Renal cortical epithelial cell (primary cell): Measurements from ENCODE around the gene TUT1. TPM values are rescaled to one million over a fixed set of nuclear protein-coding genes. Genes with fewer than 3 reads are reported as not detected.
A peak's percentile ranks its signal among the peaks of the same experiment; 100 is the strongest.
"Not testable (repeated sequence)": the region's sequence is repeated elsewhere in the genome, so short reads cannot be mapped to it uniquely, and the experiment has no call there.

Source experiments
- DNase-seq: peaks from one replicate; pipeline ENCODE4 v3.0.0-alpha.2; 2011; ENCODE audit warnings: low read depth
- total RNA-seq: library from RNA; depleted of rRNA; stranded (reverse); fragments of >200 nt; gene quantifications from 2 replicates; pipeline ENCODE4 v1.2.3, GENCODE V29; 2014

The TUT1 gene, protein sequence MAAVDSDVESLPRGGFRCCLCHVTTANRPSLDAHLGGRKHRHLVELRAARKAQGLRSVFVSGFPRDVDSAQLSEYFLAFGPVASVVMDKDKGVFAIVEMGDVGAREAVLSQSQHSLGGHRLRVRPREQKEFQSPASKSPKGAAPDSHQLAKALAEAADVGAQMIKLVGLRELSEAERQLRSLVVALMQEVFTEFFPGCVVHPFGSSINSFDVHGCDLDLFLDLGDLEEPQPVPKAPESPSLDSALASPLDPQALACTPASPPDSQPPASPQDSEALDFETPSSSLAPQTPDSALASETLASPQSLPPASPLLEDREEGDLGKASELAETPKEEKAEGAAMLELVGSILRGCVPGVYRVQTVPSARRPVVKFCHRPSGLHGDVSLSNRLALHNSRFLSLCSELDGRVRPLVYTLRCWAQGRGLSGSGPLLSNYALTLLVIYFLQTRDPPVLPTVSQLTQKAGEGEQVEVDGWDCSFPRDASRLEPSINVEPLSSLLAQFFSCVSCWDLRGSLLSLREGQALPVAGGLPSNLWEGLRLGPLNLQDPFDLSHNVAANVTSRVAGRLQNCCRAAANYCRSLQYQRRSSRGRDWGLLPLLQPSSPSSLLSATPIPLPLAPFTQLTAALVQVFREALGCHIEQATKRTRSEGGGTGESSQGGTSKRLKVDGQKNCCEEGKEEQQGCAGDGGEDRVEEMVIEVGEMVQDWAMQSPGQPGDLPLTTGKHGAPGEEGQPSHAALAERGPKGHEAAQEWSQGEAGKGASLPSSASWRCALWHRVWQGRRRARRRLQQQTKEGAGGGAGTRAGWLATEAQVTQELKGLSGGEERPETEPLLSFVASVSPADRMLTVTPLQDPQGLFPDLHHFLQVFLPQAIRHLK
- 5.9 and 12.7 TPM in 2 replicates for total RNA-seq

DNA sequence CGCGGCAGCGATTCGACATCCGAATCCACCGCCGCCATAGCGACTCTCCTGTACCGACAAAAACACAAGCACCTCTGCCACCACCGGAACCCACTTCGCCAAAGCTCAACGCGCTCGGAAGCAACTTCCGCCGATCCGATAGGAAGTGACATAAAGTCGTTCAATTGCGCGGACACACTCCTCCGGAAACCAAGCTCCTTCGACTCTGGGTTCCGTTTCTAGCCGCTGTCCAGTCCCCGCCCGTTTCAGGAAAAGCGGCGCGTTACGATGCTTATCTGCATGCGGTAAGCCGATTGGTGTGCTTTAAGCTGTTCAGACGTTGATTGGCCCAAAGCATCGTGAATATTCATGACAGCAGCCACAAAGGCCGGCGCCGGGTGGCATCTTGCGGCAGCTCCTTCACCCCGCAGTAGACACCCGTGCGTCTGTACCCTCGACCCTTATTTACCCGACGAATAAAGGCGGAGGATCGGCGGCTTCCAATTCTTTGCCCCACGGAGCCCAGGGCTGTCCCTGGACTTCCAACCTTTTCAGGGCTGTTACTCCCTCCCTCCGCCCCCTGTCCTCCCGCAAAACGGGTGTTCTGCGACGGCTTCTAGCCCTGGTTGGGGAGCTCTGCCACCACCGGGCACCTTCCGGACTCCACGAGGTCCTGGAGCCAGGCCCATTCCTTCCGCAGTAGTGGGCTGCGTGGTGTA is at the start of gene TUT1:
TSS of gene TUT1 (minus strand) at position 76 of the 698 bp plus-strand sequence. CDS start at position 38, 38 bp downstream.
- peak; percentile 99 for DNase-seq

DNA sequence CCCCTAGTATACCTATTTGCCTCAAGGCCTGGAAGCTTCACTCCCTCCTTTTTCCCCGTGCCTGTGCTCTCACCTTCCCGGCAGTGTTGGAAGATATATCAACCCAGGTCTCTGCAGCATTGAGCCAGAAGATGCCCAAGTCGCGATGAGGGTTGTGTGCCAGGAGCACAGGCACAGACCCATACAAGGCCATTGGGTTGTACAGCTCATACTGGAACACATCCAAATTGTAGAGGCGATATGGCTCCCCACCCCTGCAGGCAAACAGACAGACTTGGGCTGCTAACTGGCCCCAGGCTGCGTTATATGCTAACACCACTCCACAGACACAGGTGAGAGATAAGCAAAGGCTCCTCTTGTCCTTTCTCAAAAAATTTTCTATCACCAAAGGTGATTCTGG is 41.2 kb upstream of the TUT1 start:
- DNase-seq = no peak

DNA sequence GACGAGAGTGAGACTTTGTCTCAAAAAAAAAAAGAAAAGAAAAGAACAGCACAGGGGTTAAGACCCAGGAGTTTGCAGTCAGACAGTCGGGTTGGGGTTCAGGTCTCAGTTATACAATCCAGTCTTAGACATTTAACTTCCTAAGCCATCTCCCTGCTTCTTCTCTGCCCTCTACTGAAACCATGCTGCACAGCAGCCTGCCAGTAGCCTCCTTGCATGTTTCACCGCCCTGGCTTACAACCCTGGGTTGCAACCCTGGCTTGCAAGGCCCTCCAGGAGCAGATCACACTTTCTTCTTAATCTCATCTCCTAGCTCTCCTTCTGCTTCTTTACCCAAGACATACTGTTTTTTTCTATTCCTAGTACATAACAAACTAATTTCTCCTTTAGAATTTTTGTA is 36.4 kb upstream of the TUT1 start:
- no peak for DNase-seq

DNA sequence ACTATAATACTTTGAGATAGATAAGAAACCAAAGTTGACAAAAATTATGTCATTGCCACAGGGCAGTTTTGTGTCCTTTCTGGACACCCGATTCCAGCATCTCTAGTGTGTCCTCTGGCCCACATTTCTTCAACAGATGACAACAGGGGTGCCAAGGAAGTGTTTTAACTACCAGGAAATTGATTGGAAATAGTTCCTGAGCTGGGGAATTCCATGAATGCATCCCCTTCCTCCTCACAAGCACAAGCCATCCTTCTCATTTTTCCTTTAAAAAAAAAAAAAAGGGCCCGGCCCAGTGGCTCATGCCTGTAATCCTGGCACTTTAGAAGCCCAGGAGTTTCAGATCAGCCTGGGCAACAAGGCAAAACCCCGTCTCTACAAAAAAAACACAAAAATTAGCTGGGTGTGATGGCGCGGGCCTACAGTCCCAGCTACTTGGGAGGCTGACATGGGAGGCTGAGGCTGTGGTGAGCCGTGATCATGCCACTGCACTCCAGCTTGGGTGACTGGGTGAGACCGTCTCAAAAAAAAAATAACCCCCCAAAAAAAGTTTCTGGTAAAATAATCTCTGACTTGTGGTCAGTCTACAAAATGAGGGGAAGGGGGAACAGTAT is 31.3 kb upstream of the TUT1 start:
- DNase-seq = no peak

DNA sequence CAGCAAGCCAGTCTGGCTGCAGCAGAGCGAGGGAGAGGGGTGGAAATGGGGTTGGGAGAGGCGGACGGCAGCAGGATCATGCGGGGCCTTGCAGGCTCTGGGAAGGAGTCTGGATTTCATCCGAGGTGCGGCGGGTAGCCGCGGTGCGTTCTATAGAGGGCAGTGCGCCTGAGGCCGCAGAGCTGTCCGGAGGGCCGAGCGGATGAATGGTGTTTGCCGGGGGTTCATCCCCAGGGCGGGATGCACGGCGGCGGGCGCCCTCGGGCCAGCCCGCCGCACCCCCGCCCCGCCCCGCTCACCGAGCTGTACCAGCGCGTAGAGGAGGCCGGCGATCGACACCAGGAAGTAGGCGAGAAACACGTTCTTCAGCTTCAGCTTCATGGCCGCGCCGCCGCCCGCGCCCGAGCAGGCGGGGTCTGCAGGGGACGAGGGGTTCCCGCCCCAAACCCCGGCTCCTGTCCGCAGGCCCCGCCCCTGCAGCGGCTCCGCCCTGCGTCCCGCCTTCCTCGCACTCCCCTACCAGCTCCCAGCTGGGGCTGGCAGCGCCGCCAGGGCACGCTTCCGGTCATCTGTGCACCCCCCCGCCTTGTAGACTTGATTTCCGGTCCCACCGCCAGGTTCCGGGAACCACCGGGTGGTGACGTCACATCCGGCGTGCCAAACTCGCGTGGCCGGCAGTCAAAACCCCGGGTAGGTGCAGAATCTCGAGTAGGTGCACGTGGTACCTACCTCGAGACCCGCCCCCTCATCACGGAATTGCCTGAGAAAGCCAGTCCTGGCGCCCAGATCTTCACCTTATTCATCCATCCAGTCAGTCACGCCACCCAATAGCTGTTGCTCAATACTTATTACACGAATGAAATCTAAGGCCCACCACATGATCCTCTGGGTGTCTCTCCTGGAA is 30.5 kb upstream of the TUT1 start, which contains the start of gene B3GAT3:
TSS of gene B3GAT3 (minus strand) at position 420 of the 904 bp plus-strand sequence. CDS start at position 381, 39 bp downstream.
- peak; percentile 96 for DNase-seq

DNA sequence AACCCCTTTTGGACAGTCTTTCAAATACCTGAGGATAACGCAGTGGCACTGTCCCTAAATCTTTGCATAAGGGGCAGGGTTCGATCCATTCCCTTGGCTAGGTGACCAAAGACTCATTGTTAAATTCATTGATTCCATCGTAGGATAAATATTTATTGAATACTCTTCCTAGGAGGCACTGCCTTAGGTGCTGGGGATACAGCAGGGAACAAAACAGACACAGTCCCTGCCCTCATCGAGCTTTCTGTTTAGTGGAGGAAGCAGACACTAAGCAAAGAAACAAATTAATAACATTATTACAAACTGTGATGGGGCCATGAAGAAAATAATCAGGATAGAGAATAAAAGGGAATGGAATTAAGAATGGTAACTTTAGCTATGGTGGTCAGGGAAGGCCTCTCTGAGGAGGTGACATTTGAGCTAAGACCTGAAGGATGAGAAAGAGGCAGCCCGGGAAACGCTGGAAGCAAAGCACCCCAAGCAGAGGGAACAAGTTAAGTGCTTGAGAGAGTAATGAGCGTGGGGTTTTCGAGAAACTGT is 29.8 kb upstream of the TUT1 start:
- DNase-seq = no peak

DNA sequence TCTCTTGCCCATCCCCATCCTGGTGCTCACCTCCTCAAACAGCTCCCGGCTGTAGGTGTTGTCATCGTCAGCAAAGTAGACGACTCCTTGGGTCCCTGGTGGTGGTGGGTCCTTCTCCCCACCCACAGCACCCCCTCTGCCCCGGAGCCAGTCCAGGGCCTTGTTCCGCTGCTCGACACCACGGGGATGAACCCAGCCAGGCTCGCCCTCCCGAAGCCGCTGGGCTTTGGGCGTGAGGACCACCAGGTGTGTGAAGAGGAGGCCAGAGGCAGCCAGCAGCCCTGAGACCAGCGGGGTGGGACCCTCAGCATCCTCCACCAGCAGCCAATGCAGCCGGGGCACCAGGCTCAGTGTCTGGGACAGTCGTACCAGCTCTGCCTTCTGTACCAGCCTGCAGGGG is 25.6 kb upstream of the TUT1 start:
- not testable (repeated sequence) for DNase-seq

DNA sequence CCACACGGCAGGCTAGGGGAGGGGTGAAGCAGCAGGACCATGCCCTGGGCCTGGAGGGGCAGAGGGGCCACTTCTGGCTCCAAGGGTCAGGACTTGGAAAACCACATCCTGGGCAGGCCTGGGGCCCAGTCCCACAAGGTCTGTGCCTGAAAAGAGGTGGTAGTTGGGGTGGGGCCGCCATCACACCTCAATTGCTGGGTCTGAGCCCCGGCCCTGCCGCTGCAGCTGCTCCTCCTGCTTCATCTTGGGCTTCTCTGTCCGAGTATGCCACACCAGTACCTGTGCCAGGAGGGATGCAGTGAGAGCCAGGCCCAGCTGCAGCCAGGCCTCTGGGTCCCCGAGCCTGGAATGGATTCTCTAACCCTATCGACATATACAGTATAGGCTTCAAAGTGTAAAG is 24.2 kb upstream of the TUT1 start:
- no peak for DNase-seq

DNA sequence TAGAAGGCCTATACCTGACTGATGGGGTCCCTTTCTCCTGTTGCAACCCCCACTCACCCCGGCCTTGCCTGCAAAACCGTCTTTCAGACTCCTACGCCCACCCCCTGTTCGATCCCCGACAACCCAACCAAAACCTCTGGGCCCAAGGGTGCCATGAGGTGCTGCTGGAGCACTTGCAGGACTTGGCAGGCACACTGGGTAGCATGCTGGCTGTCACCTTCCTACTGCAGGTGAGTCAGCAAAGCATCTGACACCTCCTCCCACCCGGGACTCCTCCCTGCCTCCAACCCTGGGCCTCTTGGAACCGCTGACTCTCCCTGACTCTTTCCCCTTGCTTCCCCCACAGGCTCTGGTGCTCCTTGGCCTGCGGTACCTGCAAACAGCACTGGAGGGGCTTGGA is 23.0 kb upstream of the TUT1 start:
- peak; percentile 53 for DNase-seq

DNA sequence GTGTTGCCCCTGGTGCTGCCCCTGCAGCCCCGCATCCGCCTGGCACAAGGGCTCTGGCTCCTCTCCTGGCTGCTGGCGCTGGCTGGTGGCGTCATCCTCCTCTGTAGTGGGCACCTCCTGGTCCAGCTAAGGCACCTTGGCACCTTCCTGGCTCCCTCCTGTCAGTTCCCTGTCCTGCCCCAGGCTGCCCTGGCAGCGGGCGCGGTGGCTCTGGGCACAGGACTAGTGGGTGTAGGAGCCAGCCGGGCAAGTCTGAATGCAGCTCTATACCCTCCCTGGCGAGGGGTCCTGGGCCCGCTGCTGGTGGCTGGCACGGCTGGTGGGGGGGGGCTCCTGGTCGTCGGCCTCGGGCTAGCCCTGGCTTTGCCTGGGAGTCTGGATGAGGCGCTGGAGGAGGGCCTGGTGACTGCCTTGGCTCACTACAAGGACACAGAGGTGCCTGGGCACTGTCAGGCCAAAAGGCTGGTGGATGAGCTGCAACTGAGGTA is 22.0 kb upstream of the TUT1 start:
- no peak for DNase-seq

DNA sequence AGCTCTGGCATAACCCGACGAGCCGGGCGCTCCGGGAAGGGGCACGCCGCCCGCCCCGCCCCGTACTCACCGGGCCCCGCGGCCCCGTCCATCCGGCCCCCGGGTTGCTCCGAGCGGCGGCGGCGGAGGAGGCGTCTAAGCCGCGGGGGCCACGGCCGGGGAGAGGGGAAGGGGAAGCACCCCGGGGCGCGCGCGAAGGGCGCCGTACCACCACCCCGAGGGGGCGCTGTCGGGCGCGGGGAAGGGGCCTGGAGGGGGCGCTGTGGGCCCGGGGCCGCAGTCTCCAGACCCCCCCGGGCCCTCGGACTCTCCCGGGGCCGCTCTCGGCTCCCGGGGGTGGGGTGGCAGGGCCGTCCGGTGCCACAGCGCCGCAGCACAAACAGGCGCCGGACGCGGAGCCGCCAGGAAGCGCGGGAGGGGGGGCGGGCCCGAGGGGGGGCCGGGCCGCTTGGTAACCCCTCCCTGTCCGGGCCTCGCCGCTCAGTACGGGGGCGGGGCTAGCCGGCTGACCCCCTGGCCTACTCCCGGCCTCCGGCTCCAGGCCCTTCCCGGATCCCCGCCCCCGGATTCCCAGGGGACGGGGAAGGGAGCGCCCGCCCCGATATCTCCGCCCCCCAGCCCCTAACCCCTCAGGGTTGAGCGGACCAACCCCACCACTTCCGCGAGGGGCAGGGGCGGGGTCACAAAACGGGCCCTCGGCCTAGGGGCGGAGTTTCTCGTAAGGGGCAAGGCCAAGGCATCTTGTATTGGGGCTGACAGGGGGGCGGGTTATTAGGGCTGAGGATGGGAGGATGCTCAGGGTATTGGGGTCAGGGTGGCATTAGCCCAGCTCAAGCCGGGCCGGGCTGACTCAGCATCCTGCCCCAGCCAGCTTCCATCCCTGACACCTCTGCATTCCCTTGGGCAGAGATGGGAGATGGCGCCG is 21.3 kb upstream of the TUT1 start, which contains the start of the genes EML3 and ROM1:
TSS of gene EML3 (minus strand) at position 410 of the 925 bp plus-strand sequence. CDS start at position 92, 318 bp downstream.
TSS of gene ROM1 (plus strand) at position 892 of the 925 bp plus-strand sequence. CDS start at position 917, 25 bp downstream.
- peak; percentile 61 for DNase-seq

DNA sequence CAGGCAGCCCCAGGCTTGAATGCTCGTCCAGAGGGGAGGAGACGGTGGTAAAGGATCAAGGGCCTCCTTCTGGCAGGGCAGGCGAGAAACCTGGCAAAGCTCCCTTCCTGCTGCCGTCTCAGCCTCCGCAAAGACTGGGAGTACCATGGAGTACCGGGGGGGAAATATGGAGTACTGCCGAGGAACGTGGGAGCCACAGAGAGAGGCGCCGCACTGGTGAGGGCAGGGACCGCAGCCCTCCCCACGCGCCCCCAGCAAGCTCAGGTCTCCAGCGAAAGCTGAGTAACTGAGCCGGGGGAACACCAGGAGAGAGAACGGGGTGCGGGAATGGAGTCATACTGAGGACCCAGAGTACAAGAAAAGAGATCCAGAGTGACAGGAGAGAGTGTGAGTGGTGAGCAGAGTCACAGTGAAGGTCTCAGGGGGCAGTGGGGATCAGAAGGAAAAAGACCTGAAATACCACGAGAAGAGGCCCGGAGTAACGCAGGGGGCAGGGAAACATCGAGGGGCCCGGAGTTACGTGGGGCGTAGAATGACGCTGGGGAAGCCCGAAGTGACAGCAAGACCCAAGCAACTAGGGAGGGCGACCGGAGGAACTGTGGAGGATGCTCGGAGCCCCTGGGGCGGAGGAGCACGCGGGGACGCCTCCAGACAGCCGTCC is 20.5 kb upstream of the TUT1 start:
- DNase-seq = peak; percentile 36

DNA sequence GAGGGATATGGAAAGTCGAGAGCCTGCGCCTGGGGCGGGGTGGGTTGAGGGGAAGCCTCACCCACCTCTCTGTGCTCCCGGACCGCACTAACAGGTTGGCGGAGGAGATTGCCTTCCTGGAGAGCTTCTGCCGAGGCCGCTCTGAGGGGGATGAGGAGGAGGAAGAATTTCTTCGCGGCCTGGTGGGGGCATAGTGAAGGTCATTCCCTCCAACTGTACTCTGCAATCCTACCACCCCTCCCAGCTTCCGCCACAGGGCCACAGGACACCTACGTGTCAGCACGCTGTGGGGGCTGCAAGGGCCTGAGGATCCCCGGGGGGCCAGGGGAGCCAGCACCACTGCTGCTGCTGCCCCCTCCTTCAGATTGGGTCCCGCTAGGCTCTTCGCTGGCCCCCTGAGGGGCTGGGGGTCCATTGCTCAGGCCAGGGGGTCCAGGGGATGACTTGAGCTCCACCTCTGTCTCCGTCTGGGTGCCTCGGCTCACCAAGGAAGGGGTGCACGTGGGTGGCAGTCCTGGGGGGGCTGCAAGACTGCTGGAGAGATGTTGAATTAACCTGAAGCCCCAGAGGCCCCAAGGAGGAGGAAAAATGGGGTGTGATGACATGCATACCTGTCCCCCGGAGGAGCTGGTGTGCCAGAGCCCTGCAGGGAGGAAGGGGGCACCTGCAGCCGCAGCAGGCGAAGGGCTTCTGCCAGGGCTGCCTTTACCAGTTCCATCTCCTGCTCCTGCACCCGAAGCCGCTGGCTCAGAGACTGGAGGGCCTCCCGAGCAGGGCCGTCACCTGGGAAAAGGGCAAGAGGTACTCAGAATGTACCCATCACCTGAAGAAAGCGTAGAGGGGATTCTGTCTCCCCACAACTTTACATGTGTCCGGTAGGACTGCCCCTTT is 19.7 kb upstream of the TUT1 start:
- DNase-seq = no peak

DNA sequence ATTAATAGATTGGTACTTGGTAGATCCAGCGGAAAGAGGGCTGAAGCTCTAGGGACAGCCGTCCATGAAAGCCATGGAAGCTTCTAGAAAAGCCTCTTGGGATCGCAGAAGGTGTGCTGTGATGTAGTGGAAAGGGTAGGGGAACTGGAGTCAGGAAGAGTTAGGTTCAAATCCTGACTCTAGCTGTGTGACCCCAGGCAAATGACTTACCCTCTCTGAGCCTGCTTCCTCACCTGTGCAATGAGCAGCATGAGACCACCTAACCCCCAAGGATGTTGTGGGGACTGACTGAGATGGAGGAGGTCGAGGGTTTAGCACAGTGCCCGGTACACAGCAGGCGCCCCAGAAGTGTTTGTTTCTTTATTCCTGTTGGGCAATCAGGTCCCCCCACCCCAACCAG is 19.1 kb upstream of the TUT1 start:
- no peak for DNase-seq

DNA sequence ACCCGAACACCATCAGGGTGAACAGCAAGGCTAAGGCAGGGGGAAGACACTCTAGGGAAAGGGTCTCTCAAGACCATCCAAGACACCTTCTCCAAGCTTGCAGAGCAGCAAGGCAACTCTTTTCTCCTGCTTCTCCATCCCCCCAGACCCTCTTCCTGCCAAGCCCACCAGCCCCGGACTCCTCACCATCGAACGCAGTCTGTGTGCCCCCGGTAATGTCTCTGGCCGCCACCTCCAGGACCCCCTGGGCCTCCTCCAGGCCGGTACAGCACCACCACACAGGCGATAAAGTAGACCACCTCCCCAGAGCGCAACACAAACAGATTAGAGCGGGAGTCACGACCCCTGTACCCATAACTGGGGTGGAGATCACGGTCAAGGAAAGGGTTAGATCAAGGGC is 17.5 kb upstream of the TUT1 start:
- no peak for DNase-seq

DNA sequence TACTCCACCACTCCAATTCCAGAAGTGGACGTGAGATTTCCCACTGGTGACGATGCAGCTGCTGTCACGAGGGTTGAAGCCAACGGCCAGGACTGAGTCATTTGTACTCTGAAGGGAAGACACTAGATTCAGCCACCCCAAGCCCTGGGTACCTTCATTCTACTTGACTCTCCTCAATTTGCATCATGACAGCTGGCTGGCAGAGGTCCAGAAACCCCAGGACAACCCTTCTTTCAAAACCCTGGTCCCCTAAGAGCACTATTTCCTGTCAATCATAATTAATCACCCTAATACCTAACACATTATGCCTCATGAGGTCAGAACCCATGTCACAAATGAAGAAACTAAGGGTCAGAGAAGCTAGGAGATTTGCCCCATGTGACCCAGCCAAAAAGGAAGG is 16.4 kb upstream of the TUT1 start:
- DNase-seq = no peak

DNA sequence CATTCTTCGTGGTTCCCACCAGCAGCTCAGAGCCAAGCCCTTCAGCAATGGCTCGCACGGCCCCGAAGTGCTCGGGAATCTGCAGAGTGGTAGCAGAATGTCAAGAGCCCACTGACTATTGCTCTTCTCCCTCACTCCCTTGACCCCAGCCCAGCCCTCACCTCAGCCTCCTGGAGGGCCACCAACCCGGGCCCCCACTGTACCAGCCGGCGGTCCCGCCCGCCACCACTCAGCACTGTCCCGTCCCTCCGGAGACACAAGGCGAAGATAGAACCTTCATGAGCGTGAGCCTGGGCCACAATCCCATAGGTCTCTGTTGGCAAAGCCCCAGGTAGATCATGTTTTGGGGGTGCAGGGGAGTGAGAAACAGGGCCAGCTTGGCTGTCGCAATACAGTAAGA is 14.6 kb upstream of the TUT1 start:
- DNase-seq = no peak
